Right lobe of liver (tissue), 6 donors: ENCODE results near the gene POLR3E. TPM values are rescaled to one million over a fixed set of nuclear protein-coding genes. Genes with fewer than 3 reads are reported as not detected.
"Not testable (repeated sequence)": the region's sequence is repeated elsewhere in the genome, so short reads cannot be mapped to it uniquely, and the experiment has no call there.

Experiments used
- ATAC-seq, 4 donors: fragments of 200-7000 bp; cut with Tn5 transposase; one replicate each; pipeline ENCODE4 v1.9.1; 2020; ENCODE audit warnings: mild to moderate bottlenecking in 4 of 4, moderate library complexity in 4 of 4
- DNase-seq, 3 donors: peaks; one replicate each; pipeline ENCODE4 v3.0.0-alpha.2; 2020
- H3K27ac ChIP-seq, 3 donors: fragments of 200-600 bp; one replicate each; pipeline ENCODE4 v1.8.0; 2022
- H3K27me3 ChIP-seq, 2 donors: fragments of 200-600 bp; one replicate each; pipeline ENCODE4 v1.8.0; 2022
- H3K36me3 ChIP-seq, 4 donors: fragments of 200-600 bp; sonication (generic) in 1 of 4; one replicate each; pipeline versions ENCODE4 v1.5.1 to v1.8.0; 2017 to 2022; ENCODE audit warnings: control low read depth in 1 of 4
- H3K4me1 ChIP-seq, 4 donors: fragments of 200-600 bp; sonication (generic) in 1 of 4; one replicate each; pipeline versions ENCODE4 v1.5.1 to v1.8.0; 2017 to 2022; ENCODE audit warnings: control low read depth in 1 of 4
- H3K4me3 ChIP-seq, 3 donors: fragments of 200-600 bp; one replicate each; pipeline ENCODE4 v1.8.0; 2022
- H3K9me3 ChIP-seq, 4 donors: fragments of 200-600 bp; sonication (generic) in 1 of 4; one replicate each; pipeline versions ENCODE4 v1.5.1 to v1.8.0; 2017 to 2022; ENCODE audit warnings: control low read depth in 1 of 4
- CTCF ChIP-seq, 4 donors: fragments of 200-600 bp in 3 of 4; fragments of 450-650 bp in 1 of 4; IDR thresholded peaks; one replicate each; pipeline versions ENCODE4 v1.5.1 to v1.8.0; 2016 to 2022; ENCODE audit warnings: antibody characterized with exemption in 4 of 4, mild to moderate bottlenecking in 2 of 4
- POLR2A ChIP-seq: fragments of 450-650 bp; IDR thresholded peaks from one replicate; pipeline ENCODE4 v1.6.1; 2017; ENCODE audit warnings: antibody characterized with exemption, mild to moderate bottlenecking
- WGBS: methylation state at CpG from one replicate; pipeline ENCODE4 v1.1.6; 2018; ENCODE audit warnings: low coverage, low lambda C conversion rate; ENCODE audit not compliant: insufficient coverage; ENCODE audit errors: missing lambda C conversion rate; 5-methylcytosine and 5-hydroxymethylcytosine counted together
- intact Hi-C, 2 donors: fragments of 100-400 bp; cut with DNase I; formaldehyde crosslinking; loops; one replicate each; pipeline versions ENCODE4 v1.11.2 to v1.14.1; 2022
- total RNA-seq, 6 experiments: library from RNA; depleted of rRNA in 2 of 6; stranded (reverse); fragments of >200 nt in 2 of 6; fragmentation: NEBNext Ultra II Directional in 3 of 6; extraction: Animal tissue kit (Norgen Biotek cat#: 25700) in 3 of 6; gene quantifications; one replicate each; pipeline versions ENCODE4 v1.1.0 to v1.2.4, GENCODE V29; 2016 to 2023
- donor health status: DM: no; HTN: yes; CAD: no.
- donor health status: DM: no; HTN: no; CAD: no.
- donor health status: DM: no; HTN: no; CAD: no.
- donor health status: DM: no; HTN: yes; CAD: no.
- donor health status: DM: no; HTN: yes; CAD: no.

Gene POLR3E
- total RNA-seq, 6 experiments from 2014 or later: 15.8 to 35.7 (median 26.9) TPM

GRCh38 chr16:22346483-22346882, 49.3 kb downstream of the POLR3E start:
- intact Hi-C loops: no loop called here
- Histone ChIP-seq H3K4me3 (no peak overlapping the region), H3K27me3 (no peaks in the 10 kb centered on the region), H3K4me1 (no peaks in the 10 kb centered on the region), H3K27ac (no peak overlapping the region), H3K9me3 (no peaks in the 10 kb centered on the region), H3K36me3 (peaks cover 0 to 39% (median 14%) of the 10 kb centered on the region in 4 donors)
- TF ChIP-seq POLR2A (no peak), CTCF (IDR thresholded peaks at IDR 0.05) (no peak)
- 63% methylated on average over 9 of the region's 9 CpGs for WGBS
- peak; percentile 41 to 79 (median 70) for ATAC-seq
- DNase-seq: no peak

DNA sequence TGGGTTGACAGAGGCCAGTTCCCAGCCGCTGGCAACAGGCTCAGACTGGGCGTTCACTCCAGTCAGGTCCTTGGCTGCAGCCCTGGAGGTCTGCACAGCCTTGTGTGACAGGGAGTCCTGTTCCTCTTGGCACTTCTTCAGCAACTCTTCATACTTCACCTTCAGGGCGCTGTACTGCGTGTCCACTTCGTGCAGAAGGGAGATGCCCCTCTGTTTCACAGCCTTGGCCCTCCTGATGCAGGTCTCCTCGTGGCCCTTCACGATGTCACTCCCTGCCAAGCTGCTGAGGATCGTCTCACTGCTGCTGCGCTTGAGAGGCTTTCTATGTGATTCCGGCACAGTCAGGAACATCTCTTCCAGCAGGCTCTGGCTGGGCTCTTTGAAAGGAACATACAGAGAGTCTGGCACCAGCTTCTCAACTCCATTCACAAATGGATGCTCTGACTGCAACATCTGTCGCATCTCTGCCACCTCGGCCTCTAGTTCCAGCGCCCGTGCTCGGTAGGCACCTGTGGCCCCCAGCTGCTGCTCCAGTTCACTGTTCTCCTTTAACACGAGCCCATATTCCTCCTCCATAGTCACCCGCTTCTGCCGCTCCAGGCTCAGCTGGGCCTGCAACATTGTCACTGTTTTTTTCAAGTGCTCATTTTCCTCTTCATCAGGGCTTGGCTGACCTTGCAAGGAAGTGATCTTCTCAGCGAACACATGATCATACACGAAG, 50.1 kb downstream of the POLR3E start:
- no peaks in the 10 kb centered on the region for H3K4me1 ChIP-seq
- no peak for DNase-seq
- peak; percentile 28 to 56 (median 42) for ATAC-seq
- 86% methylated on average over 18 of the region's 20 CpGs for WGBS
- intact Hi-C loops: no loop called here
- H3K27me3 ChIP-seq: no peaks in the 10 kb centered on the region
- no peak overlapping the region for H3K27ac ChIP-seq
- H3K36me3 ChIP-seq: peaks cover 0 to 39% (median 14%) of the 10 kb centered on the region in 4 donors
- TF ChIP-seq POLR2A: no peak
- TF ChIP-seq CTCF (IDR thresholded peaks at IDR 0.05): no peak
- no peaks in the 10 kb centered on the region for H3K9me3 ChIP-seq
- no peak overlapping the region for H3K4me3 ChIP-seq

DNA sequence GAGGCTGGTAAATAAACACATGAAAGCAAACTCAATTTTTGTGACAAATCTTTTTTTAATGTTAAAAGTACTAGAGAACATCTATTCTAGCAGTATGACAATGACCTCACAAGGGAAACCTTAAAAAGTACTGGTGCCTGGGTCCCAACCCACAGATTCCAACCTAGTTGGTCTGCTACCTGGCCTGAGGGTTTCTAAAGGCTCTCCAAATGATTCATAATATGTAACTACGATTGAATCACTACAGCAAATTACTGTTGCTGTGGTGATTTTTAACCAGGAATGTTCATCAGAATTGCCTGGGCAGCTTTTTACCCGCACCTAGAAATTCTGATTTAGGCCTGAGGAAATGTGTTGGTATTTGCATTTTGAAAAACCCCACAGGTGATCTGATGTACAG, 51.1 kb downstream of the POLR3E start:
- peaks cover 0 to 9% (median 2%) of the 10 kb centered on the region in 4 donors for H3K4me1 ChIP-seq
- ATAC-seq (no peak), DNase-seq (no peak)
- TF ChIP-seq POLR2A: no peak
- no peak for TF ChIP-seq CTCF (IDR thresholded peaks at IDR 0.05)
- no peak overlapping the region for H3K27ac ChIP-seq
- no peaks in the 10 kb centered on the region for H3K27me3 ChIP-seq
- no peaks in the 10 kb centered on the region for H3K9me3 ChIP-seq
- H3K36me3 ChIP-seq: peaks cover 0 to 39% (median 14%) of the 10 kb centered on the region in 4 donors
- H3K4me3 ChIP-seq: no peak overlapping the region
- intact Hi-C loops: no loop called here
- 88% methylated on average over 2 of the region's 2 CpGs for WGBS

- not testable (repeated sequence) for H3K4me3 ChIP-seq, DNase-seq
Observed at GRCh38 chr16:22351017-22351416, 53.8 kb downstream of the POLR3E start.

GRCh38 chr16:22352140-22352539, 54.9 kb downstream of the POLR3E start:
- intact Hi-C loops: no loop called here
- Histone ChIP-seq H3K9me3 (no peaks in the 10 kb centered on the region), H3K4me3 (no peak overlapping the region), H3K27ac (no peak overlapping the region), H3K4me1 (peaks cover 0 to 22% (median 9%) of the 10 kb centered on the region in 4 donors), H3K27me3 (no peaks in the 10 kb centered on the region), H3K36me3 (peaks cover 0 to 21% (median 11%) of the 10 kb centered on the region in 4 donors)
- TF ChIP-seq POLR2A (no peak), CTCF (IDR thresholded peaks at IDR 0.05) (no peak)
- DNase-seq (no peak), ATAC-seq (no peak)
- 92% methylated on average over 6 of the region's 6 CpGs for WGBS

More at GRCh38 chr16:22351017-22351416, 53.8 kb downstream of the POLR3E start:
- H3K4me1 ChIP-seq: peaks cover 0 to 22% (median 9%) of the 10 kb centered on the region in 4 donors
- intact Hi-C loops, H3K27ac ChIP-seq, H3K9me3 ChIP-seq, H3K27me3 ChIP-seq, ATAC-seq: not testable (repeated sequence)
- H3K36me3 ChIP-seq: peaks cover 0 to 32% (median 14%) of the 10 kb centered on the region in 4 donors
- 92% methylated on average over 5 of the region's 6 CpGs for WGBS
